ENCODE results near the gene CARNS1.

DNA sequence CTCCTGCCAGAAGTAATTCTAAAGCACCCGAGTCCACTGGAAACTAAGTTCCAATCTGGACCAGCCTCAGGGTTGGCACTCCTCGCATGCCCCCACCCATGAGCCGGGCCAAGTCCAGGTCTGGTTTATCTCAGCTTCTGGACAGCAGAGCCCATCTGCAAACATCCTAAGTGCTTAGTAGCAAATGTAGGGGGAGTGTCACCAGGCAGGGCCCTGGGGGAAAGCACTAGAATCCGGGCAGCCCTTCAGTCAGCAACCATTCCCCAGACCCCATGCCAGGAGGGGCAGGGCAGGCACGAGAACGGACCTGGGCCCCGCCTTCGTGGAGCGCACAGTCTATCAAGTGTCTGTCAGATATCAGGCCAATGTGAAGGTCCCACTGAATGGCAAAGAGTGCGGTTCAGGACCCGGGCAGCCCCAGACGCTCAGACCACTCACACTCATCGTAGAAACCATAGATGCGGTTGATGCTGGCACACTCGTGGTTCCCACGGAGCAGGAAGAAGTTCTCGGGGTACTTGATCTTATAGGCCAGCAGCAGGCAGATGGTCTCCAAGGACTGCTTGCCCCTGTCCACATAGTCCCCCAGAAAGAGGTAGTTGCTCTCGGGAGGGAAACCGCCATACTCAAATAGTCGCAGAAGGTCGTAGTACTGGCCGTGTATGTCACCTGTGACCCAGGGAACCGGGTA lies 15.1 kb upstream of the CARNS1 start:
- no peak for TF ChIP-seq ZNF274 (IDR thresholded peaks at IDR 0.05; ENCODE audit: low read depth, low read length)
- TF ChIP-seq SUZ12 (IDR thresholded peaks at IDR 0.05; ENCODE audit: extremely low read depth, insufficient read depth, insufficient read length) = no peak
